NB4 (cell line): ENCODE results near the gene BAHCC1.

Experiments
- DNase-seq: peaks from one replicate; pipeline ENCODE4 v3.0.0; 2010; ENCODE audit warnings: low read depth
- H3K4me3 ChIP-seq: one replicate; pipeline ENCODE4 v1.5.1; 2011; ENCODE audit warnings: mild to moderate bottlenecking, low read depth, low read length, moderate library complexity
- CTCF ChIP-seq: IDR thresholded peaks from one replicate; pipeline ENCODE4 v1.5.1; 2012; ENCODE audit warnings: low read depth, low read length
- MAX ChIP-seq: IDR thresholded peaks from 2 replicates; pipeline ENCODE4 v1.6.1; 2011; ENCODE audit warnings: low read depth, low read length
- MYC ChIP-seq: IDR thresholded peaks from 2 replicates; pipeline ENCODE4 v1.6.1; 2011; ENCODE audit warnings: low read depth, low read length
- POLR2A ChIP-seq: IDR thresholded peaks from 2 replicates; pipeline ENCODE4 v1.6.1; 2011; ENCODE audit warnings: mild to moderate bottlenecking; ENCODE audit not compliant: insufficient read length; ENCODE audit errors: extremely low read depth

Gene BAHCC1

GRCh38 chr17:81461607-81462500 is 66.6 kb downstream of the BAHCC1 start:
- peak overlapping the region; percentile 81 for H3K4me3 ChIP-seq
- TF ChIP-seq MAX (0 out of 2 replicates have a peak, but pooled peaks have one; percentile 2), CTCF (no peak), POLR2A (no peak), MYC (no peak)
- peak; percentile 75 for DNase-seq

GRCh38 chr17:81462506-81463125 is 67.4 kb downstream of the BAHCC1 start:
- peak; percentile 69 for DNase-seq
- TF ChIP-seq MYC, result peak; percentile 7; the same call in 1 of the 2 replicates
- TF ChIP-seq CTCF, result no peak
- peak; percentile 24 for TF ChIP-seq POLR2A
- peak; percentile 52; the same call in 1 of the 2 replicates for TF ChIP-seq MAX
- peak overlapping the region; percentile 81 for H3K4me3 ChIP-seq

GRCh38 chr17:81463506-81463905 is 68.2 kb downstream of the BAHCC1 start:
- DNase-seq, result no peak

GRCh38 chr17:81464586-81464985 is 69.3 kb downstream of the BAHCC1 start:
- peak overlapping the region; percentile 81 for H3K4me3 ChIP-seq
- DNase-seq, result no peak
- TF ChIP-seq POLR2A (peak; percentile 14), MYC (no peak)

More at GRCh38 chr17:81463506-81463905, 68.2 kb downstream of the BAHCC1 start:
- H3K4me3 ChIP-seq, result peak overlapping the region; percentile 81
- TF ChIP-seq MAX (no peak; the same call in 1 of the 2 replicates), MYC (no peak), CTCF (no peak), POLR2A (no peak)

GRCh38 chr17:81465910-81466309 is 70.7 kb downstream of the BAHCC1 start:
- no peak overlapping the region for H3K4me3 ChIP-seq
- no peak for DNase-seq
- TF ChIP-seq MAX, result no peak

GRCh38 chr17:81466564-81467472 is 71.6 kb downstream of the BAHCC1 start:
- no peak for DNase-seq
- TF ChIP-seq MYC (no peak), POLR2A (peak; percentile 20)
- H3K4me3 ChIP-seq, result no peak overlapping the region
